GM23338 (cell line): ENCODE measurements around the gene EPHA7. TPM values are rescaled to one million over a fixed set of nuclear protein-coding genes. Genes with fewer than 3 reads are reported as not detected.

Experiments
- ATAC-seq: fragments of 200-7000 bp; cut with Tn5 transposase; 3 replicates; pipeline ENCODE4 v1.9.1; 2020
- DNase-seq: peaks from one replicate; pipeline ENCODE4 v3.0.0-alpha.2; 2015; ENCODE audit warnings: low spot score
- H2AFZ ChIP-seq: fragments of 200-600 bp; sonication (generic); 2 replicates; pipeline ENCODE4 v1.8.0; 2016; ENCODE audit warnings: antibody characterized with exemption, mild to moderate bottlenecking, moderate library complexity
- H3F3A ChIP-seq: fragments of 200-600 bp; sonication (generic); replicated peaks from 2 replicates; pipeline ENCODE4 v1.8.0; 2017; ENCODE audit warnings: antibody characterized with exemption, mixed run types, low read depth
- H3K27ac ChIP-seq: fragments of 200-600 bp; sonication (generic); 2 replicates; pipeline ENCODE4 v1.6.1; 2016; ENCODE audit warnings: low read depth
- H3K27me3 ChIP-seq: fragments of 200-600 bp; sonication (generic); 2 replicates; pipeline ENCODE4 v1.8.0; 2016; ENCODE audit warnings: mild to moderate bottlenecking, mixed run types, moderate library complexity; ENCODE audit not compliant: insufficient read depth
- H3K36me3 ChIP-seq: fragments of 200-600 bp; sonication (generic); 2 replicates; pipeline ENCODE4 v1.8.0; 2016; ENCODE audit warnings: mild to moderate bottlenecking; ENCODE audit not compliant: insufficient read depth
- H3K4me1 ChIP-seq: fragments of 200-600 bp; sonication (generic); 2 replicates; pipeline ENCODE4 v1.8.0; 2016; ENCODE audit warnings: mild to moderate bottlenecking, moderate library complexity; ENCODE audit not compliant: insufficient read depth
- H3K4me2 ChIP-seq: fragments of 200-600 bp; sonication (generic); 2 replicates; pipeline ENCODE4 v1.7.1; 2017; ENCODE audit warnings: mixed run types
- H3K4me3 ChIP-seq: fragments of 200-600 bp; sonication (generic); 2 replicates; pipeline ENCODE4 v1.6.1; 2016; ENCODE audit warnings: mixed run types
- H3K79me2 ChIP-seq: fragments of 200-600 bp; sonication (generic); replicated peaks from 2 replicates; pipeline ENCODE4 v1.8.0; 2017; ENCODE audit warnings: mild to moderate bottlenecking; ENCODE audit not compliant: insufficient read depth
- H3K9me2 ChIP-seq: fragments of 200-600 bp; sonication (generic); 2 replicates; pipeline ENCODE4 v1.8.0; 2017; ENCODE audit not compliant: insufficient read depth
- H4K20me1 ChIP-seq: fragments of 200-600 bp; sonication (generic); replicated peaks from 2 replicates; pipeline ENCODE4 v1.8.0; 2017; ENCODE audit warnings: mild to moderate bottlenecking; ENCODE audit not compliant: insufficient read depth
- H3K27ac Mint-ChIP-seq: 2 replicates; pipeline ENCODE4 v1.8.0; 2020; ENCODE audit warnings: inconsistent platforms, mild to moderate bottlenecking, moderate library complexity, mixed read lengths
- H3K27me3 Mint-ChIP-seq: 3 replicates; pipeline ENCODE4 v1.8.0; 2022; ENCODE audit warnings: low read depth, mild to moderate bottlenecking, moderate library complexity, mixed read lengths, inconsistent platforms; ENCODE audit not compliant: insufficient read depth, poor library complexity
- H3K36me3 Mint-ChIP-seq: 3 replicates; pipeline ENCODE4 v1.8.0; 2021; ENCODE audit warnings: low read depth, mild to moderate bottlenecking, inconsistent platforms, moderate library complexity, mixed read lengths
- H3K4me1 Mint-ChIP-seq: 3 replicates; pipeline ENCODE4 v1.8.0; 2020; ENCODE audit warnings: mild to moderate bottlenecking, inconsistent platforms, mixed read lengths
- H3K4me3 Mint-ChIP-seq: 3 replicates; pipeline ENCODE4 v1.8.0; 2021; ENCODE audit warnings: moderate library complexity, mild to moderate bottlenecking, inconsistent platforms, mixed read lengths
- H3K9me3 Mint-ChIP-seq: 3 replicates; pipeline ENCODE4 v1.8.0; 2020; ENCODE audit warnings: moderate library complexity, mild to moderate bottlenecking, inconsistent platforms, mixed read lengths
- CREB1 ChIP-seq: fragments of 250-450 bp; sonication (Bioruptor Pico); IDR thresholded peaks from 2 replicates; pipeline ENCODE4 v1.5.0; 2020; ENCODE audit warnings: low read depth, mild to moderate bottlenecking, moderate library complexity
- EZH2phosphoT487 ChIP-seq: fragments of 200-600 bp; sonication (generic); IDR thresholded peaks from one replicate; pipeline ENCODE4 v1.8.1; 2018; ENCODE audit warnings: antibody characterized with exemption; ENCODE audit not compliant: unreplicated experiment
- NANOG ChIP-seq: IDR thresholded peaks from 2 replicates; pipeline ENCODE4 v1.6.1; 2016; ENCODE audit warnings: antibody characterized with exemption, borderline replicate concordance
- POLR2AphosphoS5 ChIP-seq: IDR thresholded peaks from 2 replicates; pipeline ENCODE4 v1.6.1; 2016; ENCODE audit warnings: antibody characterized with exemption, low read depth
- STAT1 ChIP-seq: IDR thresholded peaks from one replicate; pipeline ENCODE4 v1.6.1; 2016; ENCODE audit warnings: antibody characterized with exemption; ENCODE audit not compliant: unreplicated experiment
- ZNF331 ChIP-seq: fragments of 250-450 bp; sonication (Bioruptor Pico); IDR thresholded peaks from 2 replicates; pipeline ENCODE4 v1.5.0; 2020; ENCODE audit warnings: low read depth, mild to moderate bottlenecking, moderate library complexity
- polyA plus RNA-seq: library from polyadenylated mRNA; unstranded; fragments of >200 nt; fragmentation: Nextera tagmentation; extraction: Ambion mirVana; gene quantifications from 2 replicates; pipeline ENCODE4 v1.2.1, GENCODE V29; 2016
- total RNA-seq: library from RNA; depleted of rRNA; stranded (reverse); fragments of >200 nt; shearing (Covaris generic); gene quantifications from 2 replicates; pipeline ENCODE4 v1.2.3, GENCODE V29; 2014
- TF ChIP-seq, protein P1 (sequence below): fragments of 250-450 bp; sonication (Bioruptor Pico); IDR thresholded peaks from 2 replicates; pipeline ENCODE4 v1.5.0; 2020; ENCODE audit warnings: mild to moderate bottlenecking, moderate library complexity
- TF ChIP-seq, protein P2 (sequence below): IDR thresholded peaks from one replicate; pipeline ENCODE4 v1.6.1; 2018; ENCODE audit warnings: antibody characterized with exemption; ENCODE audit not compliant: unreplicated experiment
- TF ChIP-seq, protein P3 (sequence below), 2 experiments: fragments of 200-600 bp in 1 of 2; sonication (generic) in 1 of 2; conservative IDR thresholded peaks; 2 replicates each; pipeline versions ENCODE4 v1.5.1 to v1.6.1; 2016 to 2017; ENCODE audit warnings: antibody characterized with exemption in 2 of 2, low read depth in 2 of 2, mild to moderate bottlenecking in 2 of 2, moderate library complexity in 1 of 2

EPHA7 gene
- total and polyA plus RNA-seq, 2 experiments from 2014 or later = 3.3 to 7.3 TPM

DNA sequence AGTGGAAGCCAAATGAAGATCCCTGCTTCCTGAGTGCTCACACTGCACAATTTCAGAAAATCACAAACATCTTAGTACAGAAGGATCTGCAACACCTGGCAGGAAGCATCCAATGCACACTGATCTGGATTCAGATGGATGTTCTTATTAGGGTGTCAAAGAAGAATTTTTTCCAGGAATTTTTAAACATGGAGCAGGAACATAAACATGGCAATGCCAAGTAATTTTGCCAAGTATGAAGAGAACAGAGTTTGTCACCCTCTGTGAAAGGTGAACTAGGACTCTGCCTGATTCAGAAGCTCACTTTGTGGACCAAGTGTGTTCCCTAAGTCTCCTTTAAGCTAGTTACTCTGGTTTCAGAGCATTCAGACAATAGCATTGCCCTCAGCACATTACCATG lies 208.5 kb downstream of the EPHA7 start (continued):
- TF ChIP-seq EZH2phosphoT487 = no peak
- no peak for TF ChIP-seq STAT1
- TF ChIP-seq CREB1 (CRISPR knock-in tag) = no peak
- TF ChIP-seq, protein P1, sequence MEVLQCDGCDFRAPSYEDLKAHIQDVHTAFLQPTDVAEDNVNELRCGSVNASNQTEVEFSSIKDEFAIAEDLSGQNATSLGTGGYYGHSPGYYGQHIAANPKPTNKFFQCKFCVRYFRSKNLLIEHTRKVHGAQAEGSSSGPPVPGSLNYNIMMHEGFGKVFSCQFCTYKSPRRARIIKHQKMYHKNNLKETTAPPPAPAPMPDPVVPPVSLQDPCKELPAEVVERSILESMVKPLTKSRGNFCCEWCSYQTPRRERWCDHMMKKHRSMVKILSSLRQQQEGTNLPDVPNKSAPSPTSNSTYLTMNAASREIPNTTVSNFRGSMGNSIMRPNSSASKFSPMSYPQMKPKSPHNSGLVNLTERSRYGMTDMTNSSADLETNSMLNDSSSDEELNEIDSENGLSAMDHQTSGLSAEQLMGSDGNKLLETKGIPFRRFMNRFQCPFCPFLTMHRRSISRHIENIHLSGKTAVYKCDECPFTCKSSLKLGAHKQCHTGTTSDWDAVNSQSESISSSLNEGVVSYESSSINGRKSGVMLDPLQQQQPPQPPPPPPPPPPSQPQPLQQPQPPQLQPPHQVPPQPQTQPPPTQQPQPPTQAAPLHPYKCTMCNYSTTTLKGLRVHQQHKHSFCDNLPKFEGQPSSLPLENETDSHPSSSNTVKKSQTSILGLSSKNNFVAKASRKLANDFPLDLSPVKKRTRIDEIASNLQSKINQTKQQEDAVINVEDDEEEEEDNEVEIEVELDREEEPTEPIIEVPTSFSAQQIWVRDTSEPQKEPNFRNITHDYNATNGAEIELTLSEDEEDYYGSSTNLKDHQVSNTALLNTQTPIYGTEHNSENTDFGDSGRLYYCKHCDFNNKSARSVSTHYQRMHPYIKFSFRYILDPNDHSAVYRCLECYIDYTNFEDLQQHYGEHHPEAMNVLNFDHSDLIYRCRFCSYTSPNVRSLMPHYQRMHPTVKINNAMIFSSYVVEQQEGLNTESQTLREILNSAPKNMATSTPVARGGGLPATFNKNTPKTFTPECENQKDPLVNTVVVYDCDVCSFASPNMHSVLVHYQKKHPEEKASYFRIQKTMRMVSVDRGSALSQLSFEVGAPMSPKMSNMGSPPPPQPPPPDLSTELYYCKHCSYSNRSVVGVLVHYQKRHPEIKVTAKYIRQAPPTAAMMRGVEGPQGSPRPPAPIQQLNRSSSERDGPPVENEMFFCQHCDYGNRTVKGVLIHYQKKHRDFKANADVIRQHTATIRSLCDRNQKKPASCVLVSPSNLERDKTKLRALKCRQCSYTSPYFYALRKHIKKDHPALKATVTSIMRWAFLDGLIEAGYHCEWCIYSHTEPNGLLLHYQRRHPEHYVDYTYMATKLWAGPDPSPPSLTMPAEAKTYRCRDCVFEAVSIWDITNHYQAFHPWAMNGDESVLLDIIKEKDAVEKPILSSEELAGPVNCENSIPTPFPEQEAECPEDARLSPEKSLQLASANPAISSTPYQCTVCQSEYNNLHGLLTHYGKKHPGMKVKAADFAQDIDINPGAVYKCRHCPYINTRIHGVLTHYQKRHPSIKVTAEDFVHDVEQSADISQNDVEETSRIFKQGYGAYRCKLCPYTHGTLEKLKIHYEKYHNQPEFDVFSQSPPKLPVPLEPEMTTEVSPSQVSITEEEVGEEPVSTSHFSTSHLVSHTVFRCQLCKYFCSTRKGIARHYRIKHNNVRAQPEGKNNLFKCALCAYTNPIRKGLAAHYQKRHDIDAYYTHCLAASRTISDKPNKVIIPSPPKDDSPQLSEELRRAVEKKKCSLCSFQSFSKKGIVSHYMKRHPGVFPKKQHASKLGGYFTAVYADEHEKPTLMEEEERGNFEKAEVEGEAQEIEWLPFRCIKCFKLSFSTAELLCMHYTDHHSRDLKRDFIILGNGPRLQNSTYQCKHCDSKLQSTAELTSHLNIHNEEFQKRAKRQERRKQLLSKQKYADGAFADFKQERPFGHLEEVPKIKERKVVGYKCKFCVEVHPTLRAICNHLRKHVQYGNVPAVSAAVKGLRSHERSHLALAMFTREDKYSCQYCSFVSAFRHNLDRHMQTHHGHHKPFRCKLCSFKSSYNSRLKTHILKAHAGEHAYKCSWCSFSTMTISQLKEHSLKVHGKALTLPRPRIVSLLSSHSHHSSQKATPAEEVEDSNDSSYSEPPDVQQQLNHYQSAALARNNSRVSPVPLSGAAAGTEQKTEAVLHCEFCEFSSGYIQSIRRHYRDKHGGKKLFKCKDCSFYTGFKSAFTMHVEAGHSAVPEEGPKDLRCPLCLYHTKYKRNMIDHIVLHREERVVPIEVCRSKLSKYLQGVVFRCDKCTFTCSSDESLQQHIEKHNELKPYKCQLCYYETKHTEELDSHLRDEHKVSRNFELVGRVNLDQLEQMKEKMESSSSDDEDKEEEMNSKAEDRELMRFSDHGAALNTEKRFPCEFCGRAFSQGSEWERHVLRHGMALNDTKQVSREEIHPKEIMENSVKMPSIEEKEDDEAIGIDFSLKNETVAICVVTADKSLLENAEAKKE (CRISPR knock-in tag) = no peak

DNA sequence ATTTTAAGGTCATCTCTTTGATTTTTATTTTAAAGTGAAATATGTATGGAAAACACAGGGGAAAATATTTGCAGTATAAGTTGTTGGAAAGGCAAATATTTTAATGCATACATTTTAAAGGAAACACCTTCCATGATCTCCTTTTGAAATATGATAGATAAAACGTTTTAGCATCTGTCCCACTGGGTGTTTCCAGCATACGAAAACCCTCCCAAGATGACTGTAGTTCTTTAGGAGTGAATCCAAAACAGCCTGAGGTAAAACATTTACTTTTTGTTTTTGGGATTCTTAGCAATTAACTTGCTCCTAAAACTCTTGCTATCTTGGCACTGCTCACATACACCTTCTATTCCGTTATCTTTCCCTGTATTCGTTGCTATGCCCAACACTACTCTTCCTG lies 210.0 kb downstream of the EPHA7 start:
- Mint-ChIP-seq H3K27me3 (no peaks in the 10 kb centered on the region), H3K4me3 (no peak overlapping the region), H3K27ac (no peak overlapping the region), H3K4me1 (peaks cover 9% of the 10 kb centered on the region), H3K9me3 (no peaks in the 10 kb centered on the region), H3K36me3 (no peaks in the 10 kb centered on the region)
- Histone ChIP-seq H2AFZ (peak overlapping the region; percentile 67; the same call in 1 of the 2 replicates), H3K79me2 (no peaks in the 10 kb centered on the region), H3K27ac (no peak overlapping the region), H3F3A (no peaks in the 10 kb centered on the region), H3K27me3 (no peaks in the 10 kb centered on the region), H3K9me2 (no peaks in the 10 kb centered on the region), H3K36me3 (no peaks in the 10 kb centered on the region), H3K4me2 (no peak overlapping the region), H3K4me3 (no peak overlapping the region), H3K4me1 (no peaks in the 10 kb centered on the region), H4K20me1 (no peaks in the 10 kb centered on the region)
- ATAC-seq = no peak
- no peak for DNase-seq
- TF ChIP-seq, protein P2, sequence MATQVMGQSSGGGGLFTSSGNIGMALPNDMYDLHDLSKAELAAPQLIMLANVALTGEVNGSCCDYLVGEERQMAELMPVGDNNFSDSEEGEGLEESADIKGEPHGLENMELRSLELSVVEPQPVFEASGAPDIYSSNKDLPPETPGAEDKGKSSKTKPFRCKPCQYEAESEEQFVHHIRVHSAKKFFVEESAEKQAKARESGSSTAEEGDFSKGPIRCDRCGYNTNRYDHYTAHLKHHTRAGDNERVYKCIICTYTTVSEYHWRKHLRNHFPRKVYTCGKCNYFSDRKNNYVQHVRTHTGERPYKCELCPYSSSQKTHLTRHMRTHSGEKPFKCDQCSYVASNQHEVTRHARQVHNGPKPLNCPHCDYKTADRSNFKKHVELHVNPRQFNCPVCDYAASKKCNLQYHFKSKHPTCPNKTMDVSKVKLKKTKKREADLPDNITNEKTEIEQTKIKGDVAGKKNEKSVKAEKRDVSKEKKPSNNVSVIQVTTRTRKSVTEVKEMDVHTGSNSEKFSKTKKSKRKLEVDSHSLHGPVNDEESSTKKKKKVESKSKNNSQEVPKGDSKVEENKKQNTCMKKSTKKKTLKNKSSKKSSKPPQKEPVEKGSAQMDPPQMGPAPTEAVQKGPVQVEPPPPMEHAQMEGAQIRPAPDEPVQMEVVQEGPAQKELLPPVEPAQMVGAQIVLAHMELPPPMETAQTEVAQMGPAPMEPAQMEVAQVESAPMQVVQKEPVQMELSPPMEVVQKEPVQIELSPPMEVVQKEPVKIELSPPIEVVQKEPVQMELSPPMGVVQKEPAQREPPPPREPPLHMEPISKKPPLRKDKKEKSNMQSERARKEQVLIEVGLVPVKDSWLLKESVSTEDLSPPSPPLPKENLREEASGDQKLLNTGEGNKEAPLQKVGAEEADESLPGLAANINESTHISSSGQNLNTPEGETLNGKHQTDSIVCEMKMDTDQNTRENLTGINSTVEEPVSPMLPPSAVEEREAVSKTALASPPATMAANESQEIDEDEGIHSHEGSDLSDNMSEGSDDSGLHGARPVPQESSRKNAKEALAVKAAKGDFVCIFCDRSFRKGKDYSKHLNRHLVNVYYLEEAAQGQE = no peak
- TF ChIP-seq NANOG (no peak), STAT1 (no peak), POLR2AphosphoS5 (no peak), ZNF331 (no peak)
- TF ChIP-seq, protein P3, sequence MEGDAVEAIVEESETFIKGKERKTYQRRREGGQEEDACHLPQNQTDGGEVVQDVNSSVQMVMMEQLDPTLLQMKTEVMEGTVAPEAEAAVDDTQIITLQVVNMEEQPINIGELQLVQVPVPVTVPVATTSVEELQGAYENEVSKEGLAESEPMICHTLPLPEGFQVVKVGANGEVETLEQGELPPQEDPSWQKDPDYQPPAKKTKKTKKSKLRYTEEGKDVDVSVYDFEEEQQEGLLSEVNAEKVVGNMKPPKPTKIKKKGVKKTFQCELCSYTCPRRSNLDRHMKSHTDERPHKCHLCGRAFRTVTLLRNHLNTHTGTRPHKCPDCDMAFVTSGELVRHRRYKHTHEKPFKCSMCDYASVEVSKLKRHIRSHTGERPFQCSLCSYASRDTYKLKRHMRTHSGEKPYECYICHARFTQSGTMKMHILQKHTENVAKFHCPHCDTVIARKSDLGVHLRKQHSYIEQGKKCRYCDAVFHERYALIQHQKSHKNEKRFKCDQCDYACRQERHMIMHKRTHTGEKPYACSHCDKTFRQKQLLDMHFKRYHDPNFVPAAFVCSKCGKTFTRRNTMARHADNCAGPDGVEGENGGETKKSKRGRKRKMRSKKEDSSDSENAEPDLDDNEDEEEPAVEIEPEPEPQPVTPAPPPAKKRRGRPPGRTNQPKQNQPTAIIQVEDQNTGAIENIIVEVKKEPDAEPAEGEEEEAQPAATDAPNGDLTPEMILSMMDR (conservative IDR thresholded peaks at IDR 0.05; ENCODE audit: low read depth in 2 of 2) = no peak
